Head of caudate nucleus (tissue), 42 donors: ENCODE measurements around the gene DDC.
"Not testable (repeated sequence)": the region's sequence is repeated elsewhere in the genome, so short reads cannot be mapped to it uniquely, and the experiment has no call there.

ENCODE experiments used
- DNase-seq, 42 donors: peaks; one replicate each; pipeline versions ENCODE4 v3.0.0 to v3.0.0-alpha.2; 2020 to 2021; ENCODE audit warnings: mixed read lengths in 7 of 42
- intact Hi-C: fragments of 100-400 bp; cut with DNase I; formaldehyde crosslinking; loops from one replicate; pipeline ENCODE4 v1.15.0; 2022

DDC gene

GRCh38 chr7:50472427-50472826, 92.8 kb downstream of the DDC start:
- intact Hi-C loops, result no loop called here
- DNase-seq, result no peak

- DNase-seq, result no peak
- intact Hi-C loops, result no loop called here
Measured at GRCh38 chr7:50471970-50472369, 93.2 kb downstream of the DDC start.

GRCh38 chr7:50470250-50471163, 94.7 kb downstream of the DDC start:
- DNase-seq, result no peak
- intact Hi-C loops, result no loop called here

- no peak for DNase-seq
- intact Hi-C loops, result loop anchor here (5.0 to 10.0 kb wide), 3 partner anchors 208 to 896 kb away; no protein-coding TSS in a partner anchor
Measured at GRCh38 chr7:50469181-50469580, 96.0 kb downstream of the DDC start.

GRCh38 chr7:50467817-50468610, 97.2 kb downstream of the DDC start:
- DNase-seq, result peak; percentile 78 to 94 (median 87)
- intact Hi-C loops, result loop anchor here (5.0 to 10.0 kb wide), 3 partner anchors 209 to 897 kb away; no protein-coding TSS in a partner anchor

- DNase-seq, result no peak
Measured at GRCh38 chr7:50466815-50467585, 98.2 kb downstream of the DDC start.

GRCh38 chr7:50463035-50463434, 102.2 kb downstream of the DDC start:
- intact Hi-C loops, result loop anchor here (10.0 kb wide), 2 partner anchors 692 to 902 kb away; no protein-coding TSS in a partner anchor
- no peak for DNase-seq

More at GRCh38 chr7:50466815-50467585, 98.2 kb downstream of the DDC start:
- intact Hi-C loops, result loop anchor here (5.0 to 10.0 kb wide), 3 partner anchors 210 to 898 kb away; no protein-coding TSS in a partner anchor

GRCh38 chr7:50462361-50462760, 102.8 kb downstream of the DDC start:
- intact Hi-C loops, result loop anchor here (10.0 kb wide), 2 partner anchors 692 to 902 kb away; no protein-coding TSS in a partner anchor
- DNase-seq, result no peak

- peak in 1 of 42 donors; percentile 8 for DNase-seq
- intact Hi-C loops, result loop anchor here (10.0 kb wide), 2 partner anchors 693 to 903 kb away; no protein-coding TSS in a partner anchor
Measured at GRCh38 chr7:50461695-50462094, 103.5 kb downstream of the DDC start.

GRCh38 chr7:50459183-50459582, 106.0 kb downstream of the DDC start:
- DNase-seq, result not testable (repeated sequence)

GRCh38 chr7:50458651-50459050, 106.6 kb downstream of the DDC start:
- DNase-seq, intact Hi-C loops: not testable (repeated sequence)

More at GRCh38 chr7:50459183-50459582, 106.0 kb downstream of the DDC start:
- intact Hi-C loops, result not testable (repeated sequence)

- DNase-seq, result no peak
- intact Hi-C loops, result no loop called here
Measured at GRCh38 chr7:50456371-50457123, 108.7 kb downstream of the DDC start.

- intact Hi-C loops, result no loop called here
- DNase-seq, result no peak
Measured at GRCh38 chr7:50455658-50456057, 109.5 kb downstream of the DDC start.

- intact Hi-C loops, result no loop called here
- no peak for DNase-seq
Measured at GRCh38 chr7:50454968-50455367, 110.2 kb downstream of the DDC start.

- DNase-seq, result peak in 34 of 42 donors; percentile 14 to 72 (median 45)
- intact Hi-C loops, result no loop called here
Measured at GRCh38 chr7:50450590-50451032, 114.6 kb downstream of the DDC start.

- peak; percentile 56 to 93 (median 84) for DNase-seq
- intact Hi-C loops, result no loop called here
Measured at GRCh38 chr7:50449881-50450589, 115.2 kb downstream of the DDC start, which contains the start of gene FIGNL1. TSS of gene FIGNL1 (minus strand) at chr7:50450350. CDS start at chr7:50447287, 3,063 bp downstream.

GRCh38 chr7:50449501-50449880, 115.7 kb downstream of the DDC start:
- DNase-seq, result no peak
- intact Hi-C loops, result no loop called here
